Myocyte (in vitro differentiated cells): ENCODE data around the gene AQP3. TPM values are rescaled to one million over a fixed set of nuclear protein-coding genes. Genes with fewer than 3 reads are reported as not detected.
A peak's percentile ranks its signal among the peaks of the same experiment; 100 is the strongest.
"Not testable (repeated sequence)": the region's sequence is repeated elsewhere in the genome, so short reads cannot be mapped to it uniquely, and the experiment has no call there.

Experiments
- DNase-seq: peaks from one replicate; pipeline ENCODE4 v3.0.0-alpha.2; 2012; ENCODE audit warnings: low read depth
- total RNA-seq: library from RNA; depleted of rRNA; stranded (reverse); fragments of >200 nt; gene quantifications from 2 replicates; pipeline ENCODE4 v1.2.3, GENCODE V29; 2014

The AQP3 gene
- total RNA-seq, 1 donor from 2014 or later, result 113 TPM

DNA sequence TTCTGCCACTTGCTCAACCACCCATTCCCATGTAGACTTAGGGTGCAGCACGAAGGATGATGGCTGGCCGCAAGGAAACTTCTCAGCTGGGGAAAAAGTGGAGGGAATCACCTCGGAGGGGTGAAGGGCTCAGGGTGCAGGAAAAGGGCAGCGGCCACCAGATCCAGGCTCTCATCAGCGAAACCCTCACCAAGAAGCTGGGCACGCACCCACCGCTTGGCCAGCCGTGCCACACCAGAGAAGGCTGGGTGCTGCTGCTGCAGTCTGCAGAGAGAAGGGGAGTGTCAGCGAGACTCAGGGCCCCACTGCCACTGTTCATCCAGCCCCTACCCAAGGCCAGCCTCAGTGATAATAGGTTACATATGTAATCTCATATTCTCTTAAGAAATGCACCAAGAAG, 17.7 kb upstream of the AQP3 start:
- DNase-seq, result no peak

DNA sequence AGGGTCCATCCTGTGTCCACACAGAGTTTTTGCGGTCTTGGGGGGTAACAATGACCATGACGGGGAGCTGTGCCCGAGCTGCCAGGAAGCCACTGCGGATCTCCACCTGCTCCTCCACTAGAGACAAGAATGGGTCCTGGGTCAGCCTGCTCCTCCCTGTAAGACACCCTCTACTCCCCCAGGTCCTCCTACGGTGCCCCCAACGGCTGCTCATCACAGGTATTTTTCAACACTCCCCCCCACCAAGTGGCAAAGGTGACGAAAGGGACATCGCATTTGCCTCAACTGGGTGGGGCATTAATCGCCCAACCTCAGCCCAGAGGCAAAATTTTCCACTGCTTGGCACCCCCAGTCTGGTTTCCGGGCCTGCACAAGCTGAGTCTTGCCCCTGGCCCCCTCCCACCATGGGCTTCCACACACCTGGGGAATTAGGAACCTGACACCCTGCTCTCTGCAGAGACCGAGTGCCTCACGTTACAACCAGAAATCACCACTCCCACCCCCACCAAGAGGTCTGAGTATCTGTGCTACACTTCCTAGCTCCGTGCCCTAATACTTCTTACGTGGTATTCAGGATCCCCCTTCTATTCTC, 16.7 kb upstream of the AQP3 start:
- DNase-seq, result no peak

DNA sequence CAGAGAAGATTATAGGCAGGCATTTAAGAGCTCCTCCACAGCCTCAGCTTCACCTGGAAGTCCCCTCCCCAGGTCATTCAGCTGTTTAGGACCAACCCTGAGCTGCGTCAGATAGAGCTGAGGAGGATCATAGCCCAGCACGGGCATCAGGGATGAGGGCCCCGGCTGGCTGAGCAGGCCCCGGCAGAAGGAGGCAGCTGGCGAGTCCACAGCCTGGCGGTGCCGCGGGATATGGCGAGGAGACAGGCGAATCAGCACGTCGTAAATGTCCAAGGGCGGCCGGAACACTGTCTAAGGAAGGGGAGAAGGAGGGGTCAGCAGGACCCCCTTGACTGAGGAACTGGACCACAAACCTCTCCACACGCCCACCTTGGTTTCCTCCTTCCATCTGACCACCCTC, 15.8 kb upstream of the AQP3 start:
- DNase-seq, result no peak

DNA sequence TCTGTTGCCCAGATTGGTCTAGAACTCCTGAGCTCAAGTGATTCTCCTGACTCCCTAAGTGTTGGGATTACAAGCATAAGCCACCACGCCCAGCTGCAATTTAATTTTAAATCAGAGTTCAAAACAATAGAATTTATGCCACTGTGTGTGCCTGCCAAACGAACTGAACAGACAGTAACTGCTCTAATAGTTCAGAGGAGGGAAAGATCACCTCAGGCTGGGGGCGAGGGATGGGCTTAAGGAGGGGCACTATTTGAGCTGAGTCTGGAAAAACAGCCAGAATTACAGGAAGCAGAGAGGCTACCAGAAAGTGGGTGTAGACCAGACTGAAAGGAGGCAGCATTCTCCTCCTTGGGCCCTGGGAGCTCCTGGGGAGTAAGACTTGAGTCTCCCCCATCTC, 14.1 kb upstream of the AQP3 start:
- no peak for DNase-seq

DNA sequence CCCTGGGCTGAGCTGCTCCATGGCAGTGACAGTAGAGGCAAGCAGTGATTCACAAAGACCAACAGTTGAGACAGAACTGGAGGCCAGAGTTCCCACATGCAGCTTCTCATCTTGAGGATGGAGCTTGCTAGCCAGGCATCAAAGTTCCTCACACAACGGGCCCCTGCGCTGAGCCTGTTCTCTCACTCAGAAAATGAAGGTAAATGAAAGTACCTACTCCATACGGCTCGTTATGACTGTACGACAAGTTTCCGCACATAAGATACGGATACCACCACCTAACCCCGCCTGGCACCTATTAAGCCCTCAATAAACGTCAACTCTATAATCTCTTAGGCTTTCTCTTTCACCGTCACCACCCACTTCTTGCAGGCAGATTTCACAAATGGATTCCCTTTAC, 13.5 kb upstream of the AQP3 start:
- DNase-seq, result no peak

DNA sequence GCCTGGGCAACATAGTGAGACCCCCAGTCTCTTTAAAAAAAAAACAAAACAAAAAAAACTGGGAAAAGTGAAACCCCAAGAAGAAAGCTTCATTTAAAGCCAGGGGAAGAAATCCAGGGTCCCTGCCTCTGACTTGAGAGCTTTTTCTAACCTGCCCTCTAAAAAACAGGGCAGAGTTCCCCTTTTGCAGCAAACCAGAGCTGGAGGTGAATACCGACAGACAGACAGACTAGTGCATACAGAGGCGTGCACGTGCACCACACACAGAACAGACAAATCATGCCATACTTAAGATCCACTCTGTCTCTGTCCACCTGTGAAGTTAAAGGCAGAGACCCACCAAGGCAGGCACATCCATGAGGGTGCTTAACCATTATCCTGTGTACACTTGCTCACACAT, 11.7 kb upstream of the AQP3 start:
- no peak for DNase-seq

DNA sequence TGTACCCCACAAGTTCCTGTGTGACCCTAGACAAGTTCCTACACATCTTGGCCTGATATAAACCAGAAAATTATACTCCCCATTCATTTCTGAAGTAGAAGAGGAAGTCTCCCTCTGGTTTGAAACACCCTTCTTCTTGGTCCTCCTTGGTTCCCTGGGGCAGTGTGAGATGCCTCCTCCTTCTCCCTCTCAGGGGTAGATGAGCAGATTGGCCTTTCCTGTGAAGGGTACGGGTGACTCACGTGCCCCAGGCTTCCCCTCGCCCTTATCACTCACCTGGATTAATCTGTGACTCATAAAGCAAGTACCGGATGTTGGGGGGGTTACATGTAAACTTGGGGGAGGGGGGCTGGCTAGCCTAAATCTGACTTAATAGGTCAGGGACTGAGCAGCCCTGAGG, 11.1 kb upstream of the AQP3 start:
- no peak for DNase-seq

DNA sequence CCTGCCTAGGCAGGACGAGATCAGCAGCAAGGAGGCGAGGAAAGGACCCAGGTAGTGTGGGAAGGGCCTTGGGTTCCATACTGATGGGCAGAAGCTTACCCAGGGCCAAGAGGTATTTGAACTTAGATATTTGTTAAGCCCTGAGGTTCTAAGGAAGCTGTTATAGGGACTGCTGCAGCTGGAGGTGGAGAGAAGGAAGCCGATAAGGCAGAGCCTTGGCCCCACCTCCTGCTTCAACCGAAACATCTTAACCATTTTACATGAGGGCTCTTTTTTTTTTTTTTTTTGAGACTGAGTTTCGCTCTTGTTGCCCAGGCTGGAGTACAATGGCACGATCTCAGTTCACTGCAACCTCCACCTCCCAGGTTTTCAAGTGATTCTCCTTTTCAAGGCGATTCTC, 8.6 kb upstream of the AQP3 start:
- no peak for DNase-seq

DNA sequence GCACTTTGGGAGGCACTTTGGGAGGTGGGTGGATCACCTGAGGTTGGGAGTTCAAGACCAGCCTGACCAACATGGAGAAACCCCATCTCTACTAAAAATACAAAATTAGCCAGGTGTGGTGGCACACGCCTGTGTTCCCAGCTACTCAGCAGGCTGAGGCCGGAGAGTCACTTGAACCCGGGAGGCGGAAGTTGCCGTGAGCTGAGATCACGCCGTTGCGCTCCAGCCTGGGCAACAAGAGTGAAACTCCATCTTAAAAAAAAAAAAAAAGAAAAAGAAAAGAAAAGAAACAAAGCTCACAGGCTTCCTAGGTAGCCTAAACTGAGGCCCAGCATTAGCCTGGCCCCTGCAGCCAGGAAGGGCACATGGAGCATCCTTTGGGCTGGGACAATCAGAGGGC, 8.1 kb upstream of the AQP3 start:
- not testable (repeated sequence) for DNase-seq

DNA sequence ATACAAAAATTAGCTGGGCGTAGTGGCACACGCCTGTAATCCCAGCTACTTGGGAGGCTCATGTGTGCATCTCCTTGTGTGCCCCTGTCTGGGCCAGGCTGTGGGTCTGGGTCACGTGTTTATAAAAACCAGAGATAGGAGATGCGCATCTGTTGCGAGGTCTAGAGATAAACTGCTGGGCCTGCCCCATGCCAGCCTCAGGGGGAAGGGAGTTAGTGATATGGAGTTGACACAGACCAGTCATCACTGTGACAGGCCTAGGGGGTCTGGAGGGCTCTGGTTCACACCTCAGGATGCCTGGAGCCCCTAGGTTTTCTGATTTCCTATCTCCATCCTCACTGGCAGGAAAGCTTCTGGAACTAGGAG, 7.3 kb upstream of the AQP3 start:
- not testable (repeated sequence) for DNase-seq

DNA sequence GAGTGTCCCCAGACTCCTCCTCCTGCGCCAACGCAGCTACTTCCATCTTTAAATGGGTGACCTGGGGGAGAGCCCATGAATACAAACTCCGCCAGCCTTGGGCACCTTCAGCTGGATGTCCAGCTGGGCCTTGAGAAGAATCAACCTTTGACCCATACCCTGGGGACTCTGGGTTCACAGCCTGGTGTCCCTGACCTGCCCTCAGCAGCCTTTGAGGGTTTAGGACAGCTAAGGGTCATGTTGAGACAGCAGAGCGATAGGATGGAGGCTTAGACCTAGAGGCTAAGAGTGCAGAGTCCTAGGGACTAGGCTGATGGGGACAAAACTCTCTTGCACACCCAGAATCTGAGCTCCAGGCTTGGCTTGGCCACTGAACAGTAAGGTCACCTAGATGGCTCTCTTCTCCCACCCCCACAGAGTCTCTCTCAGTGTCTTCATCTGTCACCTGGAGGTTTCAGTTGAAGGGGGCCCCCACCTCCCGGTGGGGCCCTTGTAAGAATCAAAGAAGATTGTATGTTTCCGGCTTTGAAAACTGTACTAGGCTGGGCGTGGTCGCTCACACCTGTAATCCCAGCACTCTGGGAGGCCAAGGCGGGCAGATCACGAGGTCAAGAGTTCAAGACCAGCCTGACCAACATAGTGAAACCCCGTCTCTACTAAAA, 6.7 kb upstream of the AQP3 start:
- DNase-seq, result no peak

DNA sequence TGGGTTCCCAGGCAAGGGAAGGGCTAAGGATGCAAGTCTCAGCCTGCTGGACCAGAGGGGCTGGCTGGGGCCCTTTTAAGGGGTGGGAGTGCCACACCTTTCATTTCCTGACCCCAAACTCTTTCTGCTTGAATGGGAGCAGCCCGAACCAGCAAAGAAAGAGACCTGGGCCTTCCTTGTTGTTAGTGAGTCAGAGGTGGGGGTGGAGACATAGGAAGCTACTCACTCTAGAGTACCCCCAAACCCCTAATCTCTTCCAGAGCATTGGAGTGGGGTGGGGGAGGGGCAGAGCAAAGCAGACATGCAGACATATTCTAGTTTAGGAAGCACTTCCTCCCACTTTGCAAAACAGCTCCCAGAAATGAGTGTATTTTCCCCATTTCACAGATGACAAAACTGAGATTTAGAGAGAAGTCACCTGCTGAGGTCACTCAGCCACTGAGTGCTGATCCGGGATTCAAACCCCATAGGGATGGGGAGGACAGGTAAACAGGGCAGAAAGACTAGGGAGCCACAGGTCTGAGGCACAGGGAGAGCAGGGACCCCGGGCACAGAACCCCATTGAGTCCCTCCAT, 6.0 kb upstream of the AQP3 start:
- DNase-seq, result no peak

DNA sequence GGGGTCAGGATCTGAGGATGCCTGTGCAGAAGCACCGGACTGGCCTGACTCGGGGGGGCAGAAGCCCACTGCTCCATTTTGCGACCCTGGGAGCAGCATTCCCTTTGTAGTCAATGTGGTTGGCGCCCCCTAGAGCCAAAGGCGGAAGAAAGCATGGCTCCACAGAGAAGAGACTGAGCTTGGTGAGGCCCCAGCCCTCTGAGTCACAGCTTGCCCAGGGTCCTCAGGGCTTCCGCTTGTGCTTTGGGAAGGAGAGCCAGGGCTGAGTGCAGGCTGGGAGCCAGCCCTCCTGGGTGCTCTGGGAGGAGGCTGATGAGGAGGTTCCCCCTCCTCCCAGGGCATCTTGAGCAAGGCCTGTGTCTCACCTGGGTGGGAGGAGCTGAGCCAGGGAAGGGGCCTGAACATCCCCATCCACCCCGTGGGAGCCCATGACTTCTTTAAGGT, 5.5 kb upstream of the AQP3 start:
- DNase-seq, result peak; percentile 83

DNA sequence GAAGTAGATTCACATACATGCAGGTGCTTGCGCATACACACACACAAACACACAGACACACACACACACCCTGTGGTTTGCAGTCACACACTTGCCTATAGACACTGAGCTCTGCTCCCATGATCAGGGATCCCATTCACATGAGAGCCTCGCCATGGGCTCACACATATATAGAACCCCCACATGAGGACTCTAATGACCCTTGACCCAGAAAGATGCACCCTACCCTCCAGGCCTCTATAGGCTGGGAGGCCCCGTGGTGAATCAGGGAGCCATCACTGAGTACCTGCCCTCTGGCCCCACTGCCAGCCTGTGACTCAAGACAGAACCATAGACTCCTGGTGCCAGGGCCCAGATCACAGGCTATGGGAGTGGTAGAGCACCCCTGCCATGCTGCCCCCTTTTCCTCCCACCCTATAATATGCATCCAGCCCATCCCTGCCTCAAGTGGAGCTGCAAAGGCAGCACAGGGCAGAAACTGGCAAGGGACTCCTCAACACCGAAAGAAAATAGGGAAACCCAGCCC, 3.3 kb upstream of the AQP3 start:
- no peak for DNase-seq

DNA sequence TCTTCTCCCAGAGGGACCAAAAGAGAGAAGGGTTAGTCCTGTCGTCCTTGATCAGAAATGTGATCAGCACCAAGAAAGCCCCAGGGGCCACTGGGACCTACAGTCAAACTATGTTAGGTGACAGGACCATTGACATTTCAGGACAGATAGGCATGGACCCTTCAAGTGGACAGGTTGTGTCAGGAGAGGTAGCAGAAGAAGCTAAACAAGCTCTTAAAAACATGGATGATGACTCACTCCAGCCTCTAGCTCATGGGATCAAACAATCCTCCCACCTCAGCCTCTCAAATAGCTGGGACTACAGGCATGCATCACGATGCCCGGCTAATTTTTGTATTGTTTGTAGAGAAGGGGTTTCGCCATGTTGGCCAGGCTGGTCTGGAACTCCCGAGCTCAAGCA, 2.3 kb upstream of the AQP3 start:
- no peak for DNase-seq

DNA sequence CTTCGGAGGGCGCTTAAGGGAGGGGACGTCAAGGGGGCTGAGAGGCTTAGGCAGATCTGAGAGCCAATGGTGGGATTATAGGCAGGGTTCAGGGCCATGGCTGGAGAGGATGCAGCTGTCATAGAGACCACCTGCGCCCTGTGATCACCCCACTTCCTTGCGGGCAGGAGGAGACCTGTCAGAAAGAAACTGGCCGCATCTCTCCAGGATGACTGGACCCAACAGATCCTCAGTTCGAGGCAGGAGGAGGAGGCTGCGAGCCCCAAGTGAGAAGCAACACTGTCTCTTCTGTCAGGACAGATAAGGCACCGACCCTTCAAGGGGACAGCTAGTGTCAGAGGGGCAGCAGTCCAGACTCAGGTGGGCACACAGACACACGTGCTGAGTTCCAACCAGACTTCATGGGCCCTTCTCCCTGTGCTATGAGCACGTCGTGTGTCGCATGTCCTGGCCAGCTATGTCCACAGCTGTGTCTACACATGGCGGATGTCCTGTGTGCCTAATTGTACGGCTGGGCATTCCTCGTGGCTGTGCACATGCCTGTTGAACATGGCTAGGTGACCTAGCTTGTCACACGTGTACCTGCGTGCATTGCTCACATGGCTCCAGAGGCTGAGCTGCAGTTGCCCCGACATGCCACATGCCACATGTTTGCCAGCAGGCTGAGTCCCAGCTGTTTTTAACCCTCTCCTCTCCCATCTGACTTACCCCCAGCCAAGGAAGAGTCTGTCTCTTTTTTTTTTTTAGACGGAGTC, 583 bp upstream of the AQP3 start:
- DNase-seq, result no peak

DNA sequence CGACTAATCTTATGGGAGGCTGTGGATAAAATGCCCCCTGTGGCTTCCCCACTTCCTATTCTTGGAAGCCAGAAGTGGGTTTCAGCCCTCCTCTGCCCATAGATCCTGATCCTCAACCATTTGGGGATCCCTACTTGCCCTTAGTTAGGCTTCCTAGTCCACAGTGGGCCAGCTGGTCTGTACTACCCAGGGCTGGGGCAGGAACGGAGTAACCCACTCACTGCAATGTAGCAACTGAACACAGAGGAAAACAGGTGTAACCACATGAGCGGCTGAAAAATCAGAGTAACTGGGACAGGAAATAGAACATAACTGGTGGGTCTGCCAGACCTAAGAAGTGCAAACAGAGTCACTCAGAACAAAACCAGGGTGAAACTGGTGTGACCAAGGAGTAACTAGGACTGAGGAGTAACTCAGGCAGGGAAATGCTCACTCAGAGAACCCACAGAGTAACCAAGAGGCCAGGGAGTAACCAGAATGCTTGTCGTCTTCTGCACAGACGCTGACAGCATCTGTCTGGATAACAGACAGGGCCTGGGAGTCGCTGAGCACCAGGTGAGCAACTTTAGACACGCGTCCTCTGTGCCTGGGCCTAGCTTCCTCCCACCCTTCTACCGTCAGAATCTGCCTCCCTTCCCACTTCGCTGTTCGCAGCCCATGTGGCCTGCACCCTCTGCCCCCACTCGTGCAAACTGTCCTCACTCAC, 1.0 kb downstream of the AQP3 start:
- DNase-seq, result peak; percentile 90

DNA sequence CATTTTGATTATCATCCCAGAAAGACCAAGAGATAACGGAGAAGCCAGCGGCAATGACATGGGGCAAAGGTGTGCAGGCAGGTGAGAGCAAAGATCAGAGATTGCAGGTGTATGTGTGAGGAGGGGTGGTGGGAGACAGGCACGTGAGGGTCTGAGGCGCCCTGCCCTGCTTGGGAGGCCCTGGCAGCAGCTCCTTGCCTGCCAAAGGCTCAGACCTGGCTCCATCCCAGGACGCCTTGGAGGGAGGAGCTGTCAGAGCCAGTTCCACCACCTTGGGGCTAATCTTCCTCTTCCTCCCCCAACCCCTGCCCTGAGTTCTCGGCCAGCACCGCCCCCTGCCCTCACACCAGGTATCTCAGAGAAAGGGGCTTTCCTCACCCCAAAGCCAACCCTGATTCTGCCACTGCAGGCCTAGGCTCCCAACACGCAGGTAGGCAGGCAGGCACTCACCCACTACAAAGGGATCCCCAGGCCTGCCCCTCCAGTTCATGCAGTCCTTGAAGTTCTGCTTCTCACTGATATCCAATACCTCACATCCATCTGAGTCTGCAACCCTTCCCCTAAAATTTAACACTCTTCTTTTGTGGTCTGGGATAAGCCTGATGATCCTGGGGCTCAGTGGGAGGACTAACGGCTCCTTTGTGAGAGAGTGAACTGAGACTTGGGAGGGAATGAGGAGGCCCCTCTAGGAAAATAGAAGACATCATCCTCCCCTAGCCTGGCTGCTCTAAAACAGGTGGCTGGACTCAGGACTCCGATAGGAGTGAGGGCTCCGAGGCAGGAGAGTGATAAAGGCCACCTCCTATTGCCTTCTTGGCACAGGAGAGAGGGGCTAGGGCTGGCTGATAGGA, 1.8 kb downstream of the AQP3 start:
- DNase-seq, result peak; percentile 54

DNA sequence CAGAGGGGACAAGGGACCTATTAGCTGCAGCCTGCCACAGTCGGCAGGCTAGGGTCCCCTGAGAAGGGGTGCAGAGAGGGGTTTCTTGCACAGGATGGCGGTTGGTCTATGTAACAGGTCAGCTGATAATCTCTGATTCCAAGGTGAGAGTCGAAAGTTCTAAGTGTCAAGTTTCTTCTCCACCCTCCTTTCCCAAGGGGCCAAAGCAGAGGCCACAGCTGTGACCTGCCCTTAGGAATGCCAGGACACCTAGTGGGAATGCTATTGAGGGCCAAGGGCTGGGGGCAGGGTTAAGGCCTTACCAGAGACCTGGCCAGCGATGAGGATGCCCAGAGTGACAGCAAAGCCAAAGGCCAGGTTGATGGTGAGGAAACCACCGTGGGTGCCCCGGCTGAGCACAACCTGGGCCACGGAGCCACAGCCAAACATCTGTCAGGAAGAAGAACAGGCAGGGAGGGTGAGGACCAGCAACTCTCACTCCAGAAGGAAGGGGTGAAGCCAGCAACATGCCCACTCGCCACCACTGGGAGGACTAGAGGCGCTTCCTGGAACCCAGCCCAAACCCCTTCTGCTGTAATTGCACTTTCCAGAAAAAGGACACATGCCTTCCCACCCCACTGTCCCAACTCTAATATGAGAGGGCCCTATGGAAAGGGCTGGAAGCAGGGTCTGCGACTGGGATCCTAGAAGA, 3.8 kb downstream of the AQP3 start:
- no peak for DNase-seq

DNA sequence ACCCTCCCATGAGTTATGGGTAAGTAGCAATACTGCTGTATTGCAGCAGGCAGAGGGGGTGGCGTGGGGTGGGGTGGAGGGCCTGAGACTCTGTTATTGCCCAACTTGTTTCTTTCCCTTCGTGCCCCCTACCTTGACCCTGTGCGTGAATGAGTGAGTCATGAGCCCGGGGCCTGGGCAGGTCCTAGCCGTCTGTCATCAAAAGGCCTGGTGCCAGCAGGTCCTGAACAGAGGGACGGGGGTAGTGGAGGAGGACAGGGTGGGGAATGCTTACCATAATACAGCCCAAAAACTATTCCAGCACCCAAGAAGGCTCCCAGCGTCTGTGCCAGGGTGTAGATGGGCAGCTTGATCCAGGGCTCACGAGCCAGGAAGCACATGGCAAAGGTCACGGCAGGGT, 4.3 kb downstream of the AQP3 start:
- no peak for DNase-seq
